SK-N-SH (cell line): Measurements from ENCODE around the gene ANKRD9. TPM values are rescaled to one million over a fixed set of nuclear protein-coding genes. Genes with fewer than 3 reads are reported as not detected.

ENCODE experiments used
- CTCF ChIA-PET: fragments of 300-600, 350-600 bp; formaldehyde crosslinking; extraction: SDS; loops from one replicate; lab custom pipeline; 2021; lab: Yijun Ruan, JAX
- POLR2A ChIA-PET: fragments of 350-600 bp; sonication (Branson Sonifier 250); formaldehyde crosslinking; extraction: SDS; loops from one replicate; lab custom pipeline; 2020; ENCODE audit warnings: antibody characterized with exemption, inconsistent platforms; lab: Yijun Ruan, JAX
- DNase-seq: peaks from one replicate; pipeline ENCODE4 v3.0.0; 2012
- H2AFZ ChIP-seq: fragments of 200-600 bp; sonication (generic); 2 replicates; pipeline ENCODE4 v1.8.1; 2016; ENCODE audit warnings: antibody characterized with exemption, mild to moderate bottlenecking, low read depth
- H3F3A ChIP-seq: fragments of 200-600 bp; sonication (generic); replicated peaks from 2 replicates; pipeline ENCODE3; 2016; ENCODE audit warnings: antibody characterized with exemption, mild to moderate bottlenecking; ENCODE audit not compliant: insufficient read depth
- H3K27ac ChIP-seq, 2 experiments: fragments of 200-500 bp in 1 of 2; fragments of 200-600 bp in 1 of 2; sonication (Bioruptor generic) in 1 of 2; sonication (generic), shearing (Covaris generic) in 1 of 2; 2 replicates each; pipeline versions ENCODE4 v1.5.1 to v1.6.1; 2014 to 2016; ENCODE audit warnings: low read depth in 2 of 2, inconsistent platforms in 1 of 2, low read length in 1 of 2, mild to moderate bottlenecking in 1 of 2, mixed read lengths in 1 of 2
- H3K27me3 ChIP-seq: fragments of 200-600 bp; sonication (generic), shearing (Covaris generic); 2 replicates; pipeline ENCODE4 v1.6.1; 2016; ENCODE audit warnings: mixed run types; ENCODE audit not compliant: insufficient read depth
- H3K36me3 ChIP-seq, 2 experiments: fragments of 200-500 bp in 1 of 2; fragments of 200-600 bp in 1 of 2; sonication (Bioruptor generic) in 1 of 2; sonication (generic) in 1 of 2; replicated peaks in 1 of 2; 2 replicates each; pipeline versions ENCODE3 to v1.5.1; 2014 to 2016; ENCODE audit warnings: low read length in 1 of 2, mild to moderate bottlenecking in 1 of 2; ENCODE audit not compliant: insufficient read depth in 2 of 2, control insufficient read depth in 1 of 2
- H3K4me1 ChIP-seq, 2 experiments: fragments of 200-500 bp in 1 of 2; fragments of 200-600 bp in 1 of 2; sonication (Bioruptor generic) in 1 of 2; sonication (generic), shearing (Covaris generic) in 1 of 2; 2 replicates each; pipeline versions ENCODE4 v1.5.1 to v1.6.1; 2014 to 2016; ENCODE audit warnings: low read depth in 1 of 2, low read length in 1 of 2, mixed run types in 1 of 2; ENCODE audit not compliant: insufficient read depth in 2 of 2, control insufficient read depth in 1 of 2
- H3K4me2 ChIP-seq: fragments of 200-600 bp; sonication (generic), shearing (Covaris generic); 2 replicates; pipeline ENCODE4 v1.6.1; 2017; ENCODE audit warnings: mixed run types
- H3K4me3 ChIP-seq, 2 experiments: fragments of 200-500 bp in 1 of 2; fragments of 200-600 bp in 1 of 2; sonication (Bioruptor generic) in 1 of 2; sonication (generic), shearing (Covaris generic) in 1 of 2; 2 replicates each; pipeline versions ENCODE4 v1.5.1 to v1.8.1; 2014 to 2016; ENCODE audit warnings: low read depth in 2 of 2, inconsistent platforms in 1 of 2, low read length in 1 of 2, mild to moderate bottlenecking in 1 of 2, mixed read lengths in 1 of 2, moderate library complexity in 1 of 2
- H3K79me2 ChIP-seq: fragments of 200-600 bp; sonication (generic); 2 replicates; pipeline ENCODE4 v1.8.1; 2017; ENCODE audit warnings: mild to moderate bottlenecking; ENCODE audit not compliant: insufficient read depth
- H3K9ac ChIP-seq: fragments of 200-600 bp; sonication (generic); 2 replicates; pipeline ENCODE4 v1.6.1; 2017; ENCODE audit warnings: mixed run types
- H3K9me2 ChIP-seq: fragments of 200-600 bp; sonication (generic); 2 replicates; pipeline ENCODE4 v1.6.1; 2017; ENCODE audit warnings: mixed run types
- H3K9me3 ChIP-seq: fragments of 200-600 bp; sonication (generic); 2 replicates; pipeline ENCODE4 v1.6.1; 2017; ENCODE audit warnings: mixed run types, mild to moderate bottlenecking, moderate library complexity
- H4K20me1 ChIP-seq: fragments of 200-600 bp; sonication (generic); 2 replicates; pipeline ENCODE4 v1.6.1; 2017; ENCODE audit warnings: mild to moderate bottlenecking, mixed run types; ENCODE audit not compliant: insufficient read depth
- ELF1 ChIP-seq: IDR thresholded peaks from 2 replicates; pipeline ENCODE4 v1.4.0; 2012
- EP300 ChIP-seq, 2 experiments: IDR thresholded peaks; 2 replicates each; pipeline versions ENCODE4 v1.4.0 to v1.6.1; 2012; ENCODE audit warnings: borderline replicate concordance in 1 of 2, low read depth in 1 of 2, low read length in 1 of 2
- FOSL2 ChIP-seq: IDR thresholded peaks from 2 replicates; pipeline ENCODE4 v1.4.0; 2012; ENCODE audit warnings: low read depth, mild to moderate bottlenecking, moderate library complexity, borderline replicate concordance
- FOXJ3 ChIP-seq: sonication (generic); formaldehyde crosslinking; IDR thresholded peaks from 2 replicates; pipeline ENCODE4 v1.5.1; 2020; ENCODE audit warnings: mild to moderate bottlenecking, missing genetic modification reagents
- GABPA ChIP-seq: IDR thresholded peaks from 2 replicates; pipeline ENCODE4 v1.4.0; 2012; ENCODE audit warnings: low read depth, mild to moderate bottlenecking
- GATA2 ChIP-seq: sonication (generic); formaldehyde crosslinking; IDR thresholded peaks from 2 replicates; pipeline ENCODE4 v1.5.0; 2020; ENCODE audit warnings: mild to moderate bottlenecking, missing genetic modification reagents
- MEF2A ChIP-seq: IDR thresholded peaks from 2 replicates; pipeline ENCODE4 v1.4.0; 2012; ENCODE audit warnings: low read depth, borderline replicate concordance
- NRF1 ChIP-seq: IDR thresholded peaks from 2 replicates; pipeline ENCODE4 v1.6.1; 2012; ENCODE audit warnings: low read depth, mild to moderate bottlenecking, low read length
- POLR2AphosphoS5 ChIP-seq: IDR thresholded peaks from 2 replicates; pipeline ENCODE4 v1.6.1; 2012; ENCODE audit warnings: low read depth, low read length
- RAD21 ChIP-seq: IDR thresholded peaks from 2 replicates; pipeline ENCODE4 v1.6.1; 2012; ENCODE audit warnings: mild to moderate bottlenecking, low read length
- RXRA ChIP-seq: IDR thresholded peaks from 2 replicates; pipeline ENCODE4 v1.4.0; 2012; ENCODE audit warnings: low read depth, mild to moderate bottlenecking, borderline replicate concordance
- TAF1 ChIP-seq: IDR thresholded peaks from 2 replicates; pipeline ENCODE4 v1.6.1; 2012; ENCODE audit warnings: low read depth, mild to moderate bottlenecking, low read length, moderate library complexity, borderline replicate concordance
- TEAD4 ChIP-seq: IDR thresholded peaks from 2 replicates; pipeline ENCODE4 v1.4.0; 2012; ENCODE audit warnings: mild to moderate bottlenecking, borderline replicate concordance; ENCODE audit not compliant: insufficient read depth
- WGBS: methylation state at CpG from one replicate; pipeline ENCODE4 v1.1.6; 2017; ENCODE audit warnings: low lambda C conversion rate; 5-methylcytosine and 5-hydroxymethylcytosine counted together
- polyA plus RNA-seq, 3 experiments: library from polyadenylated mRNA; depleted of rRNA; stranded (reverse); fragments of >200 nt; gene quantifications; 2 replicates each; pipeline ENCODE4 v1.2.3, GENCODE V29; 2012
- TF ChIP-seq, protein P1 (sequence below): IDR thresholded peaks from 2 replicates; pipeline ENCODE4; 2012
- TF ChIP-seq, protein P2 (sequence below): fragments of 150-350 bp; IDR thresholded peaks from 2 replicates; pipeline ENCODE4 v1.6.1; 2017; ENCODE audit warnings: antibody characterized with exemption, low read length, low read depth, borderline replicate concordance
- TF ChIP-seq, protein P3 (sequence below): fragments of 150-350 bp; IDR thresholded peaks from 2 replicates; pipeline ENCODE4 v1.6.1; 2016; ENCODE audit warnings: mild to moderate bottlenecking, low read depth, low read length

The ANKRD9 gene
- polyA plus RNA-seq, 1 of the 3 experiments (the other 2 are of a cell fraction): 21.3 TPM

DNA sequence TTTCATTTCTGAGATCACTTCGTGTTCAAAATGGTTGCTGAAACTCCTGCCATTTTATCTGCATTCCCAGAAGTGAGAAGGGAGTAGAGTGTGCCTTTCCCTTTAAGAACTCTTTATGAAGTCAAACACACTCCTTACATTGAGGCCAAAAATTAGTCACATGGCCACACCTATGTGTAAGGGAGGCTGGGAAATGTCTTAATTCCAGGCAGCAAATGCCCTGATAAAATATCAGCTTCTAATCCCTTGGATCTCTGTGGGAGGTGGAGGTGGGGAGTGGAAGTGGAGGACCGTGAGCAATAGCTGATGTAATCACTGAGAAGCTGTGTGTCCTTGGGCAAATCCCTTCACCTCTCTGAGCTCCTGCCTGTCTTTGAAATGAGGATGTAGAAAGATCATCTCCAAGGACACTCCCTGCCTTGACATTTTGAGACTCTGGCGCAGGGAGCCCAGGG, 22.7 kb upstream of the ANKRD9 start:
- TF ChIP-seq, protein P1, sequence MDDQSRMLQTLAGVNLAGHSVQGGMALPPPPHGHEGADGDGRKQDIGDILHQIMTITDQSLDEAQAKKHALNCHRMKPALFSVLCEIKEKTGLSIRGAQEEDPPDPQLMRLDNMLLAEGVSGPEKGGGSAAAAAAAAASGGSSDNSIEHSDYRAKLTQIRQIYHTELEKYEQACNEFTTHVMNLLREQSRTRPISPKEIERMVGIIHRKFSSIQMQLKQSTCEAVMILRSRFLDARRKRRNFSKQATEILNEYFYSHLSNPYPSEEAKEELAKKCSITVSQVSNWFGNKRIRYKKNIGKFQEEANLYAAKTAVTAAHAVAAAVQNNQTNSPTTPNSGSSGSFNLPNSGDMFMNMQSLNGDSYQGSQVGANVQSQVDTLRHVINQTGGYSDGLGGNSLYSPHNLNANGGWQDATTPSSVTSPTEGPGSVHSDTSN: no peak
- TF ChIP-seq TEAD4 (no peak), FOSL2 (no peak), GATA2 (CRISPR knock-in tag) (no peak), MEF2A (no peak), EP300 (IDR thresholded peaks at IDR 0.05; ENCODE audit: borderline replicate concordance in 1 of 2, low read depth in 1 of 2, low read length in 1 of 2) (no peak), FOXJ3 (CRISPR knock-in tag) (no peak), RAD21 (no peak), NRF1 (no peak), ELF1 (no peak), POLR2AphosphoS5 (no peak), GABPA (no peak), RXRA (no peak), TAF1 (no peak)
- TF ChIP-seq, protein P2, sequence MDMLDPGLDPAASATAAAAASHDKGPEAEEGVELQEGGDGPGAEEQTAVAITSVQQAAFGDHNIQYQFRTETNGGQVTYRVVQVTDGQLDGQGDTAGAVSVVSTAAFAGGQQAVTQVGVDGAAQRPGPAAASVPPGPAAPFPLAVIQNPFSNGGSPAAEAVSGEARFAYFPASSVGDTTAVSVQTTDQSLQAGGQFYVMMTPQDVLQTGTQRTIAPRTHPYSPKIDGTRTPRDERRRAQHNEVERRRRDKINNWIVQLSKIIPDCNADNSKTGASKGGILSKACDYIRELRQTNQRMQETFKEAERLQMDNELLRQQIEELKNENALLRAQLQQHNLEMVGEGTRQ: no peak
- TF ChIP-seq, protein P3, sequence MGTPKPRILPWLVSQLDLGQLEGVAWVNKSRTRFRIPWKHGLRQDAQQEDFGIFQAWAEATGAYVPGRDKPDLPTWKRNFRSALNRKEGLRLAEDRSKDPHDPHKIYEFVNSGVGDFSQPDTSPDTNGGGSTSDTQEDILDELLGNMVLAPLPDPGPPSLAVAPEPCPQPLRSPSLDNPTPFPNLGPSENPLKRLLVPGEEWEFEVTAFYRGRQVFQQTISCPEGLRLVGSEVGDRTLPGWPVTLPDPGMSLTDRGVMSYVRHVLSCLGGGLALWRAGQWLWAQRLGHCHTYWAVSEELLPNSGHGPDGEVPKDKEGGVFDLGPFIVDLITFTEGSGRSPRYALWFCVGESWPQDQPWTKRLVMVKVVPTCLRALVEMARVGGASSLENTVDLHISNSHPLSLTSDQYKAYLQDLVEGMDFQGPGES: no peak
- Histone ChIP-seq H3K27me3 (no peaks in the 10 kb centered on the region), H3K36me3 (no peaks in the 10 kb centered on the region), H3F3A (no peaks in the 10 kb centered on the region), H3K9ac (no peak overlapping the region), H3K9me2 (no peaks in the 10 kb centered on the region), H3K9me3 (no peaks in the 10 kb centered on the region), H3K79me2 (no peaks in the 10 kb centered on the region), H3K27ac (no peak overlapping the region), H3K4me2 (no peak overlapping the region), H3K4me3 (no peak overlapping the region), H4K20me1 (no peaks in the 10 kb centered on the region), H3K4me1 (no peaks in the 10 kb centered on the region; a peak in 1 of 4 replicates), H2AFZ (no peak overlapping the region)
- WGBS: 74% methylated on average over 3 of the region's 3 CpGs
- DNase-seq: no peak
- ChIA-PET CTCF (no interaction called here), POLR2A (no interaction called here)

DNA sequence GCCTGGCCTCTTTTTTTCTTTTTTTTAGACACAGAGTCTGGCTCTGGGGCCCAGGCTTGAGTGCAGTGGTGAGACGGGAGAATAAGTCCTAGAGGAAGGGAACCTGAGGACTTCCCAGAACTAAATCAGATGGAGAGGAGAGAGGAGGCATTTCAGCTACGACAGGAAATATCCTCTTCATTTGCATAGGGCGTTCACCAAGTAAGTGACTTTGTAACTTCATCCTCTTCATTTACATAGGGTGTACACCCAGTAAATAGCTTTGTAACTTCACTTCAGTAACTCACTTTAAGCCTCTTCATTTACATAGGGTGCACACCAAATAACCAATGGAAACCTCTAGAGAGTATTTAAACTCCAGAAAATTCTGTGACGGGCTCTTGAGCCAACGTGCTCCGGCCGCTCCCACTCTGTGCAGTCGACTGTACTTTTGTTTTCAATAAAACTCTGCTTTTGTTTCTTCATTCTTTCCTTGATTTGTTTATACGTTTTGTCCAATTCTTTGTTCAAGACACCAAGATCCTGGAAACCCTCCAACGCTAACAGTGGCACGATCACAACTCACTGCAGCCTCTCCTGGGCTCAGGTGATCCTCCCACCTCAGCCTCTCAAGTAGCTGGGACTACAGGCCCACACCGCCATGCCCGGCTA, 21.4 kb upstream of the ANKRD9 start:
- no peak for DNase-seq
- Histone ChIP-seq H3F3A (no peaks in the 10 kb centered on the region), H3K4me2 (no peak overlapping the region), H3K27me3 (no peaks in the 10 kb centered on the region), H3K9ac (no peak overlapping the region), H2AFZ (no peak overlapping the region), H3K9me2 (no peaks in the 10 kb centered on the region), H3K9me3 (no peaks in the 10 kb centered on the region), H3K79me2 (no peaks in the 10 kb centered on the region), H3K36me3 (no peaks in the 10 kb centered on the region), H3K4me1 (peaks cover 0 to 1% of the 10 kb centered on the region in 2 experiments; a peak in 2 of 4 replicates), H3K4me3 (no peak overlapping the region), H4K20me1 (no peaks in the 10 kb centered on the region), H3K27ac (no peak overlapping the region)
- ChIA-PET POLR2A (no interaction called here), CTCF (no interaction called here)
- TF ChIP-seq, protein P3: no peak
- 88% methylated on average over 13 of the region's 13 CpGs for WGBS
